ENCODE measurements around the gene BACH2.

BACH2 gene

GRCh38 chr6:90277302-90278011 is 19.2 kb downstream of the BACH2 start:
- DNase-seq (ENCODE audit: low spot score): no peak

- no peak for DNase-seq (ENCODE audit: low spot score)
Measured at GRCh38 chr6:90274451-90275030, 22.1 kb downstream of the BACH2 start.

- DNase-seq (ENCODE audit: low spot score): no peak
Measured at GRCh38 chr6:90273863-90274262, 22.8 kb downstream of the BACH2 start.

DNA sequence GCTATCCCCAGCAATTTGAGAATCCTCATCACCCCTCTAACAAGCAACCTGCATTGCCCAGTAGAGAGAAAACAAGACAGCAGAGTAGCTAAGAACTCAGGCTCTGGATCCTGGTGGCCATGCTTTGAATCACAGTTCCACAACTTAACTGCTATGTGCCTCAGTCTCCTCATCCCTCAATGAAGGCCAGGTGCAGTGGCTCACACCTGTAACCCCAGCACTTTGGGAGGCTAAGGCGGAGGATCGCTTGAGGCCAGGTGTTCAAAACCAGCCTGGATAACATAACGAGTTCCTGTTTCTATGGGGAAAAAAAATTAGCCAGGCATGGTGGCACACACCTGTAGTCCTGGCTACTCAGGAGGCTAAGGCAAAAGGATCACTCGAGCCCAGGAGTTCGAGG is 23.7 kb downstream of the BACH2 start:
- no peak for DNase-seq (ENCODE audit: low spot score)

GRCh38 chr6:90271831-90272230 is 24.8 kb downstream of the BACH2 start:
- DNase-seq (ENCODE audit: low spot score): no peak

GRCh38 chr6:90269334-90269733 is 27.3 kb downstream of the BACH2 start:
- no peak for DNase-seq (ENCODE audit: low spot score)

- no peak for DNase-seq (ENCODE audit: low spot score)
Measured at GRCh38 chr6:90268178-90268577, 28.5 kb downstream of the BACH2 start.

DNA sequence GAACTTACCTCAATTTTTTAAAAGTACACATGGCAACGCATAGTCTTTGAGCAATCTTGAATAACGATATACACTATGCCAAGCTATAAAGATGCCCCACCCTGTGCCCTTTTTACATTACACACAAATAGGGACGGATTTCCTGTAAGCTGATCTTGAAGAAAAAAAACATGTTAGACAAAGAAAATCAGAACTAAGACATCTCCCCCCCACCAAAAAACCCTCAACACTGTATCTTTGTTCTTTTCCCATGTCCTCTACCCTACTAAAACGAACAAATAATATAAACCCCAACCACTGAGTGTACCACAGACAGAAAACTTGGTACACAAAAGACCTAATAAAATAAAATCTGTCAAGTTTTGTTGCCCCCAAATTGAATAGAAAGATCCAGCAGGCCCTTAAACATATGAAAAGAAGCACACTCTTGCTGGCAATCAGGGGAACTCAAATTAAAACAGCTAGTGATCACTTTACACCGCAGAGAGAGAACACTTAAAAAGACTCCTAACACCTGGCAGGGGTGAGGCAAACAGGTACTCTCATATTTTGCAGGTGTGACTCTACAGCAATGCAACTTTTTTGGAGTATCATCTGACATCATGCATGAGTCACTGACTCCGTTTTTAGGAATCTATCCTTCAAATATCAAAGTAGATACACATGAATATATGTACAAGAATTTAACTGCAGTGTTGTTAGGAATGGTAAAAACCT is 29.6 kb downstream of the BACH2 start:
- no peak for DNase-seq (ENCODE audit: low spot score)

DNA sequence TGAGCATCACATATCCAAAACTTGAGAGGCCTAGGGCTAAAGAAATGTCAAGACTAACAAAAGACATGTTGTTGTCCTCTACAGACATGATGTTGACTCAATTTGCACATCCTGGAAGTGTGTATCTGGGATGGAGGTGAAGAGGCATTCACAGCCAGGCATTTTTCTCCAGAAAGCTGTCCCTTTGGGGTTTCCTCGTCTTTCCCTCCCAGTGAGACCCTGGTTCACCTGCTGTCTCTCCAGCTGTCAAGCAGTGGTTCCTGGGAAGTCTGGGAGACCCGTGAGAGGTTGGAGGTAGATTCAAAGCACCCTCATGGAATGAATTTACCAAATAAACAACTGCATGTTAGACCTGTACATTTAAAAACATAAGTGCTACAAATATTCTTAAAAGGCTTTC is 32.1 kb downstream of the BACH2 start:
- DNase-seq (ENCODE audit: low spot score): no peak

DNA sequence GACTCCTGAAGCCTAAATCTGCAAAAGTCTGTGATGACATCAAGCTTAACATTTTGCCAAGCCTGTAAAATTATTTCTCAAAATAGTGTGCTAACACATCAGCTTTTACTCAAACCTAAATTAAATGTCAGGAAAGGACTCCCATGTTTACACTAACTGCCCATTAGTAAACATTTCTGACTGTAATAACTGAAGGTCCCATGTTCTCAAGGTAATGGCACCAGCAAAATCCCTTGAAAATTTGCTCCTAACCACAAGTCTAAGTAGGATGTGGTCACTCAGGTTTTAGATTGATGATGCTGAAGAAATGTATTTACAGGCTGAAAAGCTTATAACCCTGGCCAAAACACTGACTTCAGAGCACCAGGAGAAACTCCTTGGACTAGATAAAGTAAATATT is 33.0 kb downstream of the BACH2 start:
- DNase-seq (ENCODE audit: low spot score): no peak

DNA sequence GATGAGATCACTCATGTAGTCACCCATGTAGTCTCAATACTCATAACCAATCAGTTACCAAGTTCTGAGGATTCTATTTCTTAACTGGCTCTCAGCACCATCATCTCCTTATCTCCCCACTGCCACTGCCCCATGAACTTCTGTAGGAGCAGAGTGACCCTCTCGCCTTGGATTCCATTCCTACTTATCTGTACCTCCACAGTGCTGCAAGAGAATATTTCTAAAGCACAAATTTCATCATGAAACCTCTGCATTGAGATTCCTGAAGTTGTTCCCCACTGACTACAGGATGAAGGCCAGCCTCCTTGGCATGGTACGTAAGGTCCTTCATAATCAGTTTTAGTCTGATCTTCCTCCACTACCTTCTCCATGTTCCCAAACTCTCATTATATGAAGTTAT is 34.8 kb downstream of the BACH2 start:
- no peak for DNase-seq (ENCODE audit: low spot score)

DNA sequence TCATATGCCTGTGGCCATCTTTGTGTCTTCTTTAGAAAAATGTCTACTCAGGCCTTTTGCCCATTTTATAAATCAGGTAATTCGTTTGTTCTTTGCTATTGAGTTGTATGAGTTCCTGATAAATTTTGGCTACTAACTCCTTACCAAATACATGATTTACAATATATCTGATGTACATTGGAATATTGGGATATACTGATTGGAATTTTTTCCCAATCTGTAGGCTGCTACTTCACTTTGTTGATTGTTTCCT is 39.2 kb downstream of the BACH2 start:
- no peak for DNase-seq (ENCODE audit: low spot score)

- DNase-seq (ENCODE audit: low spot score): no peak
Measured at GRCh38 chr6:90256698-90257485, 39.8 kb downstream of the BACH2 start.

DNA sequence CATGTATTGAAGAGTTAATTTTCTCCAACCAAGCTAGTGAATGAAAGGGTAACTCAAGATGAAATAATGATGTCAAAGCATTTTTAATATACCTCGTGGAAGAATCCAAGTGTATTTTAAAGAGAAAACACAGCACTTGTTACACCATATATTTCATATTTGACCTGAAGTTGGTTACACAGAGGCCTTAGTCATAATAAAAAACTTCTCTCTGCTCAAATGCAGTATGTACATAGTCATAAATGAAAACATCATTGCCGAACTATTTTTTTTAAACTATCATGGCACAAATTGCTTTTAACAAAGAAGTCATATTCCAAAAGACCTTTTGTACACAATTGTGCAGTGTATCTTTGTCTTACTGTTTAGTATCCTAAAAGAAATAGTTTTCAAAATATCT is 43.0 kb downstream of the BACH2 start:
- DNase-seq (ENCODE audit: low spot score): no peak

GRCh38 chr6:90251295-90251992 is 45.2 kb downstream of the BACH2 start:
- no peak for DNase-seq (ENCODE audit: low spot score)

GRCh38 chr6:90250405-90250804 is 46.2 kb downstream of the BACH2 start:
- DNase-seq (ENCODE audit: low spot score): no peak

GRCh38 chr6:90249458-90249857 is 47.2 kb downstream of the BACH2 start:
- DNase-seq (ENCODE audit: low spot score): no peak

- no peak for DNase-seq (ENCODE audit: low spot score)
Measured at GRCh38 chr6:90249034-90249433, 47.6 kb downstream of the BACH2 start.

DNA sequence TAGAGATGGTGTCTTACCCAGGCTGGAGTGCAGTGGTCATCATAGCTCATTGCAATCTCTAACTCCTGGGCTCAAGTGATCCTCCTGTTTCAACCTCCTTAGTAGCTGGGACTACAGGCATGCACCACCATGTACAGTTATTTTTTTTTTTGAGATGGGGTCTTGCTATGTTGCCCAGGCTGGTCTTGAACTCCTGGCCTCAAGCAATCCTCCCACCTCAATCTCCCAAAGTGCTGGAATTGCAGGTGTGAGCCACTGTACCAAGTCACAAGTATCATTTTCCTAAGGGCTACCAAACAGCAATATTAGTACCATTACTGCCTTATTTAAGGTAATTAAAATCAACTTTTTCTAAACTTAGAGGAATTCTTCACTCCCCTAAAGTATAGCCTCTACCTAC is 49.4 kb downstream of the BACH2 start:
- no peak for DNase-seq (ENCODE audit: low spot score)

DNA sequence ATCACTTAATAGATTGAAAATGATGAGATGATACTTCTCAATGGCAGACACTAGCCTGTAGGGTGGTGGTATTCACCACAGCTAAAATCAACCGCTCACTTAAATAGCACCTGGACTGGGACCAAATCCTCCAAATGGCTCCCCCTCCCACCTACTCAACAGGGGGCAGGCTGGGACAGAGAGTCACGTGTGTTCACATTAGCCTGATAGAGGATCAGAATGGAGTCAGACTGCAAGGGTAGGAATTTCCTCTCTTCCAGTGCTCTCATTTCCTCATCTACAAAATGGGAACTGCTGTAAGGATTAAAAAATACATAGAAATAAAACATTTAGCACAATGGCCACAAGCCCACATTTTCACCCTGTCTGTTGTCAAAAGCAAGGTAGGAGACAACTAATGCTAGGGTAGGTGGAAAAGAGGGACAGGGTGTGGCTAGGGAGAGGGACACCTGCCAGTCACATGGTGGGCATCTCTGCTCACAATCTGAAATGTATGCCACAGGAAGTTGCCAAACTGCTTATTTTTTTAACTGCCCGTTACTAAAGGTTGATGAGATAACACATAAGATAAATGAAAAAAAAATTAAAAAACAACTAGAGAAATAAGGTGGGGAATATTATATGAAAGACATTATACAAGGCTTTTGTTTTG is 55.3 kb downstream of the BACH2 start:
- DNase-seq (ENCODE audit: low spot score): no peak

- no peak for DNase-seq (ENCODE audit: low spot score)
Measured at GRCh38 chr6:90238496-90239266, 58.0 kb downstream of the BACH2 start.
